NT2/D1 (cell line): ENCODE results near the gene BORCS6.

Experiments
- YY1 ChIP-seq: IDR thresholded peaks from 2 replicates; pipeline ENCODE4 v1.6.1; 2011; ENCODE audit not compliant: insufficient read length, insufficient read depth
- ZNF274 ChIP-seq: IDR thresholded peaks from 2 replicates; pipeline ENCODE4 v1.6.1; 2011; ENCODE audit warnings: mild to moderate bottlenecking, low read depth, low read length

- TF ChIP-seq YY1 (no peak), ZNF274 (no peak)
Measured at GRCh38 chr17:8189711-8190477, at the start of gene BORCS6.
